Cardiac septum (tissue), 1 donor: ENCODE data around the gene OLFML2A. TPM values are rescaled to one million over a fixed set of nuclear protein-coding genes. Genes with fewer than 3 reads are reported as not detected.
"Not testable (repeated sequence)": the region's sequence is repeated elsewhere in the genome, so short reads cannot be mapped to it uniquely, and the experiment has no call there.

ENCODE experiments used
- DNase-seq: peaks from one replicate; pipeline ENCODE4 v3.0.0-alpha.2; 2020; ENCODE audit warnings: low spot score
- intact Hi-C: fragments of 100-400 bp; cut with DNase I; formaldehyde crosslinking; loops from one replicate; pipeline ENCODE4 v1.14.0; 2022
- total RNA-seq: library from RNA; stranded (reverse); fragmentation: NEBNext Ultra II Directional; extraction: Animal tissue kit (Norgen Biotek cat#: 25700); gene quantifications from one replicate; pipeline ENCODE4 v1.2.1, GENCODE V29; 2021
- donor health status: DM: no; HTN: no; CAD: no.

OLFML2A gene
- total RNA-seq, 1 donor from 2014 or later, result 46.4 TPM

GRCh38 chr9:124812441-124812876 lies 35.5 kb downstream of the OLFML2A start:
- DNase-seq, result no peak

GRCh38 chr9:124813041-124813440 lies 36.1 kb downstream of the OLFML2A start:
- intact Hi-C loops, result no loop called here
- no peak for DNase-seq

More at GRCh38 chr9:124812441-124812876, 35.5 kb downstream of the OLFML2A start:
- intact Hi-C loops, result no loop called here

- intact Hi-C loops, result no loop called here
- no peak for DNase-seq
These were observed 36.7 kb downstream of the OLFML2A start for GRCh38 chr9:124813501-124814163.

GRCh38 chr9:124814164-124814535 lies 37.2 kb downstream of the OLFML2A start:
- intact Hi-C loops, result no loop called here
- no peak for DNase-seq

GRCh38 chr9:124815601-124816000 lies 38.7 kb downstream of the OLFML2A start:
- intact Hi-C loops, result no loop called here
- DNase-seq, result no peak

GRCh38 chr9:124818431-124819281 lies 41.7 kb downstream of the OLFML2A start:
- intact Hi-C loops, result no loop called here
- no peak for DNase-seq

GRCh38 chr9:124820698-124821623 lies 44.0 kb downstream of the OLFML2A start:
- intact Hi-C loops, result no loop called here
- no peak for DNase-seq

GRCh38 chr9:124828489-124829333 lies 51.8 kb downstream of the OLFML2A start:
- DNase-seq, result no peak
- intact Hi-C loops, result no loop called here

- intact Hi-C loops, result no loop called here
- no peak for DNase-seq
These were observed 52.4 kb downstream of the OLFML2A start for GRCh38 chr9:124829334-124829669.

- DNase-seq, result no peak
- intact Hi-C loops, result loop anchor here (5.0 kb wide), 1 partner anchor 53 kb away; the partner anchor contains the start of gene OLFML2A
These were observed 53.7 kb downstream of the OLFML2A start for GRCh38 chr9:124830593-124830992.

- DNase-seq, result peak; percentile 91
- intact Hi-C loops, result loop anchor here (5.0 kb wide), 1 partner anchor 55 kb away; the partner anchor contains the start of gene OLFML2A
These were observed 54.9 kb downstream of the OLFML2A start for GRCh38 chr9:124831642-124832364.

GRCh38 chr9:124834591-124834990 lies 57.7 kb downstream of the OLFML2A start:
- DNase-seq, result no peak
- intact Hi-C loops, result loop anchor here (5.0 kb wide), 1 partner anchor 57 kb away; the partner anchor contains the start of gene OLFML2A

GRCh38 chr9:124835026-124835557 lies 58.2 kb downstream of the OLFML2A start:
- DNase-seq, result peak; percentile 88
- intact Hi-C loops, result no loop called here

GRCh38 chr9:124838132-124838531 lies 61.2 kb downstream of the OLFML2A start:
- intact Hi-C loops, result not testable (repeated sequence)

GRCh38 chr9:124838567-124839275 lies 61.8 kb downstream of the OLFML2A start:
- intact Hi-C loops, DNase-seq: not testable (repeated sequence)

More at GRCh38 chr9:124838132-124838531, 61.2 kb downstream of the OLFML2A start:
- not testable (repeated sequence) for DNase-seq

GRCh38 chr9:124839612-124840299 lies 62.8 kb downstream of the OLFML2A start:
- no peak for DNase-seq
- intact Hi-C loops, result no loop called here
